Endothelial cell of umbilical vein (primary cell): Measurements from ENCODE around the gene TENT5C. TPM values are rescaled to one million over a fixed set of nuclear protein-coding genes. Genes with fewer than 3 reads are reported as not detected.

Experiments used
- BruUV-seq: library from RNA; stranded (reverse); fragments of 400-500 nt; replicated peaks from 2 replicates; lab custom pipeline; 2021; lab: Mats Ljungman, UMichigan
- CTCF ChIA-PET: fragments of 300-600, 350-600 bp; sonication (Branson Sonifier 250); formaldehyde crosslinking; loops from one replicate; lab custom pipeline; 2021; ENCODE audit warnings: antibody characterized with exemption, inconsistent platforms; lab: Charles Lee
- POLR2A ChIA-PET: fragments of 300-600, 350-600 bp; sonication (Branson Sonifier 250); formaldehyde crosslinking; loops from one replicate; lab custom pipeline; 2021; ENCODE audit warnings: antibody characterized with exemption, inconsistent platforms; lab: Charles Lee
- DNase-seq: peaks from one replicate; pipeline ENCODE4 v3.0.0-alpha.2; 2011; ENCODE audit warnings: low read depth, low spot score
- FAIRE-seq: peaks from 2 replicates; lab custom pipeline; 2011; peaks lifted over from hg19 to GRCh38; lab: Jason Lieb, UNC
- H2AFZ ChIP-seq: 2 replicates; pipeline ENCODE4 v1.6.0; 2012; ENCODE audit warnings: low read depth, low read length, control low read depth, inconsistent platforms
- H3K27ac ChIP-seq: 2 replicates; pipeline ENCODE4 v1.5.1; 2011; ENCODE audit warnings: low read depth, mild to moderate bottlenecking, control low read depth, low read length, moderate library complexity; ENCODE audit not compliant: insufficient read depth
- H3K27me3 ChIP-seq, 2 experiments: 2 replicates each; pipeline versions ENCODE4 v1.6.0 to v1.6.1; 2011; ENCODE audit warnings: low read length in 2 of 2, mixed read lengths in 1 of 2; ENCODE audit not compliant: control insufficient read depth in 2 of 2, insufficient read depth in 2 of 2
- H3K36me3 ChIP-seq, 2 experiments: 2 replicates in 1 of 2; 3 replicates in 1 of 2; pipeline ENCODE4 v1.5.1; 2011; ENCODE audit warnings: low read length in 2 of 2, mild to moderate bottlenecking in 1 of 2, moderate library complexity in 1 of 2; ENCODE audit not compliant: control insufficient read depth in 2 of 2, insufficient read depth in 2 of 2; ENCODE audit errors: extremely low read depth in 1 of 2
- H3K4me1 ChIP-seq: 3 replicates; pipeline ENCODE4 v1.5.1; 2011; ENCODE audit warnings: mild to moderate bottlenecking, low read length; ENCODE audit not compliant: control insufficient read depth, insufficient read depth; ENCODE audit errors: extremely low read depth
- H3K4me2 ChIP-seq: 2 replicates; pipeline ENCODE4 v1.6.1; 2011; ENCODE audit warnings: low read length, control low read depth, mixed read lengths; ENCODE audit not compliant: insufficient read depth
- H3K4me3 ChIP-seq, 3 experiments: fragments of 200-600 bp in 1 of 3; sonication (generic), shearing (Covaris generic) in 1 of 3; replicated peaks in 1 of 3; 2 replicates each; pipeline ENCODE4 v1.5.1; 2011 to 2016; ENCODE audit warnings: control low read depth in 3 of 3, low read length in 3 of 3, mild to moderate bottlenecking in 2 of 3, inconsistent platforms in 1 of 3, low read depth in 1 of 3, moderate library complexity in 1 of 3; ENCODE audit not compliant: insufficient read depth in 1 of 3
- H3K79me2 ChIP-seq: 2 replicates; pipeline ENCODE4 v1.6.0; 2012; ENCODE audit warnings: low read length, inconsistent platforms; ENCODE audit not compliant: control insufficient read depth, insufficient read depth
- H3K9ac ChIP-seq: replicated peaks from 2 replicates; pipeline ENCODE3; 2011; ENCODE audit warnings: low read length, control low read depth; ENCODE audit not compliant: insufficient read depth; ENCODE audit errors: extremely low read depth
- H3K9me1 ChIP-seq: replicated peaks from 3 replicates; pipeline ENCODE4 v1.6.0; 2011; ENCODE audit warnings: mild to moderate bottlenecking, low read length; ENCODE audit not compliant: control insufficient read depth, insufficient read depth; ENCODE audit errors: extremely low read depth
- H3K9me3 ChIP-seq: replicated peaks from 2 replicates; pipeline ENCODE4 v1.5.1; 2012; ENCODE audit warnings: low read length, inconsistent platforms; ENCODE audit not compliant: control insufficient read depth, insufficient read depth
- H4K20me1 ChIP-seq: replicated peaks from 2 replicates; pipeline ENCODE3; 2011; ENCODE audit warnings: mild to moderate bottlenecking, low read length; ENCODE audit not compliant: control insufficient read depth, insufficient read depth; ENCODE audit errors: extremely low read depth
- EZH2 ChIP-seq: IDR thresholded peaks from 2 replicates; pipeline ENCODE4 v1.6.1; 2012; ENCODE audit warnings: borderline replicate concordance, low read depth, mild to moderate bottlenecking, moderate library complexity, low read length, inconsistent platforms; ENCODE audit not compliant: severe bottlenecking
- FOS ChIP-seq: IDR thresholded peaks from 2 replicates; pipeline ENCODE4 v1.6.1; 2011; ENCODE audit warnings: mild to moderate bottlenecking, low read length, moderate library complexity, borderline replicate concordance; ENCODE audit not compliant: insufficient read depth
- GATA2 ChIP-seq: IDR thresholded peaks from 2 replicates; pipeline ENCODE4 v1.7.0; 2011; ENCODE audit warnings: low read depth, mild to moderate bottlenecking, moderate library complexity, mixed read lengths, low read length; ENCODE audit not compliant: insufficient read length, insufficient read depth
- JUN ChIP-seq: IDR thresholded peaks from 2 replicates; pipeline ENCODE4 v1.6.1; 2011; ENCODE audit warnings: borderline replicate concordance, low read depth; ENCODE audit not compliant: insufficient read length, insufficient read depth
- MYC ChIP-seq: IDR thresholded peaks from one replicate; pipeline ENCODE4 v1.6.1; 2011; ENCODE audit warnings: mild to moderate bottlenecking, low read depth, low read length
- POLR2A ChIP-seq: IDR thresholded peaks from 2 replicates; pipeline ENCODE4 v1.6.1; 2012; ENCODE audit warnings: low read depth, mild to moderate bottlenecking, control low read depth, low read length
- dilution Hi-C: fragments of 300-500 bp; cut with MboI; formaldehyde crosslinking; loops from one replicate; pipeline ENCODE4 v1.15.0; 2019; ENCODE audit warnings: low sequenced_read_pairs; ENCODE audit not compliant: extremely low pct_ligation_motif_present
- intact Hi-C: fragments of 100-400 bp; cut with micrococcal nuclease; formaldehyde crosslinking; loops from one replicate; pipeline ENCODE4 v1.10.0; 2022
- polyA plus RNA-seq, 4 experiments: library from polyadenylated mRNA; depleted of rRNA in 3 of 4; stranded (reverse) in 3 of 4; unstranded in 1 of 4; fragments of >200 nt; gene quantifications; 2 replicates each; pipeline versions ENCODE4 v1.2.1 to v1.2.3, GENCODE V29; 2011 to 2012; ENCODE audit warnings: missing spikeins in 1 of 4
- total RNA-seq: library from RNA; stranded (reverse); gene quantifications from 2 replicates; pipeline ENCODE4 v1.2.3, GENCODE V29; 2021
- TF ChIP-seq, protein P1 (sequence below), 2 donors: IDR thresholded peaks; 1 replicate in 1 of 2; 2 replicates in 1 of 2; pipeline ENCODE4 v1.5.1; 2011; ENCODE audit warnings: low read length in 2 of 2, mild to moderate bottlenecking in 2 of 2, moderate library complexity in 2 of 2, control low read depth in 1 of 2, inconsistent platforms in 1 of 2, low read depth in 1 of 2; ENCODE audit not compliant: insufficient read depth in 1 of 2; ENCODE audit errors: extremely low read depth in 1 of 2
- TF ChIP-seq, protein P2 (sequence below): IDR thresholded peaks from 2 replicates; pipeline ENCODE4 v1.6.1; 2011; ENCODE audit not compliant: insufficient read depth, insufficient read length

Gene TENT5C
- total and polyA plus RNA-seq, 2 donors (not counting 3 experiments of a cell fraction or from before 2014, with no cell fraction given), result 0.06 to 0.22 TPM

DNA sequence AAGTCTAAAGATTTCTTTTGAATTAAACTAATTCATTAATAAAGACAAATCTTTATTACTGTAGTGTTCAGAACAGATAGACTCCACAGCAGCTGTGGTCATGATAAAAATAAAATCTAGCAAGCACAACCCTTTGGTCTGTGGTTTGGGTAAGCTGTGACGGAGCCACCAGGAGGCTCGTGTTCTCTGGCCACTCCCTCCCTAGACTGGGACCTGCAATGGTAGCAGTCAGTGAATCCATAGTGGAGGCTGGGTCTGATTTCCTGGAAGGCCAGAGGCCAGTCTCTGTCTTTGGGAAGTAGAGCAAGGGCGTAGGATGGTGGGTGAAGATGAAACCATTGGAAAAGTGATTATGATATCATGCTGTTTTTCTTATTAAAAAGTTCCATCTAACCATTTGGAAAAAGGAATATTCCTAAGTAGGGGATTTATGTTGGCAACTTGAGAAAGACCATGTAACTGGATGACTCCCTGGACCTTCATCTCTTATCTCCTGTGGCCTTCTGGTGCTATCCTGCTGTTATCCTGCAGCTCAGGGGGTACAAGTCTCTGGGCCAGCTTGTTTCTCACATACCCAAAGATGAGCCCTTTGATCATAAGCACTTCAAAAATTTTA is 39.0 kb downstream of the TENT5C start:
- ChIA-PET CTCF (no interaction called here), POLR2A (no interaction called here)
- FAIRE-seq (no peak), DNase-seq (no peak)
- H3K27me3 ChIP-seq, result peaks cover 7 to 17% of the 10 kb centered on the region in 2 experiments
- BruUV-seq, result no TSS peak
- H3K4me1 ChIP-seq, result no peaks in the 10 kb centered on the region
- H3K4me3 ChIP-seq, result no peak overlapping the region
- no peaks in the 10 kb centered on the region for H3K36me3 ChIP-seq
- intact Hi-C loops (no loop called here), dilution Hi-C loops (no loop called here)
- TF ChIP-seq, protein P1, sequence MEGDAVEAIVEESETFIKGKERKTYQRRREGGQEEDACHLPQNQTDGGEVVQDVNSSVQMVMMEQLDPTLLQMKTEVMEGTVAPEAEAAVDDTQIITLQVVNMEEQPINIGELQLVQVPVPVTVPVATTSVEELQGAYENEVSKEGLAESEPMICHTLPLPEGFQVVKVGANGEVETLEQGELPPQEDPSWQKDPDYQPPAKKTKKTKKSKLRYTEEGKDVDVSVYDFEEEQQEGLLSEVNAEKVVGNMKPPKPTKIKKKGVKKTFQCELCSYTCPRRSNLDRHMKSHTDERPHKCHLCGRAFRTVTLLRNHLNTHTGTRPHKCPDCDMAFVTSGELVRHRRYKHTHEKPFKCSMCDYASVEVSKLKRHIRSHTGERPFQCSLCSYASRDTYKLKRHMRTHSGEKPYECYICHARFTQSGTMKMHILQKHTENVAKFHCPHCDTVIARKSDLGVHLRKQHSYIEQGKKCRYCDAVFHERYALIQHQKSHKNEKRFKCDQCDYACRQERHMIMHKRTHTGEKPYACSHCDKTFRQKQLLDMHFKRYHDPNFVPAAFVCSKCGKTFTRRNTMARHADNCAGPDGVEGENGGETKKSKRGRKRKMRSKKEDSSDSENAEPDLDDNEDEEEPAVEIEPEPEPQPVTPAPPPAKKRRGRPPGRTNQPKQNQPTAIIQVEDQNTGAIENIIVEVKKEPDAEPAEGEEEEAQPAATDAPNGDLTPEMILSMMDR (IDR thresholded peaks at IDR 0.05; ENCODE audit: extremely low read depth in 1 of 2, insufficient read depth in 1 of 2, low read depth in 1 of 2, low read length in 2 of 2), result no peak
- TF ChIP-seq FOS, result no peak
- no peak for TF ChIP-seq POLR2A
- no peak for TF ChIP-seq JUN
- TF ChIP-seq, protein P2, sequence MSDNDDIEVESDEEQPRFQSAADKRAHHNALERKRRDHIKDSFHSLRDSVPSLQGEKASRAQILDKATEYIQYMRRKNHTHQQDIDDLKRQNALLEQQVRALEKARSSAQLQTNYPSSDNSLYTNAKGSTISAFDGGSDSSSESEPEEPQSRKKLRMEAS, result no peak
- TF ChIP-seq EZH2, result no peak
- TF ChIP-seq MYC, result no peak
- no peak for TF ChIP-seq GATA2
- H3K9ac ChIP-seq, result no peak overlapping the region
- no peak overlapping the region for H3K27ac ChIP-seq
- no peak overlapping the region for H3K4me2 ChIP-seq
- H4K20me1 ChIP-seq, result no peaks in the 10 kb centered on the region
- H3K79me2 ChIP-seq, result no peaks in the 10 kb centered on the region
- H3K9me3 ChIP-seq, result no peaks in the 10 kb centered on the region
- H3K9me1 ChIP-seq, result no peaks in the 10 kb centered on the region
- H2AFZ ChIP-seq, result no peak overlapping the region
